GM21367 (cell line): ENCODE data around the gene CCT5.
A peak's percentile ranks its signal among the peaks of the same experiment; 100 is the strongest.
"Not testable (repeated sequence)": the region's sequence is repeated elsewhere in the genome, so short reads cannot be mapped to it uniquely, and the experiment has no call there.

ENCODE experiments used
- ATAC-seq: cut with Tn5 transposase; IDR thresholded peaks from one replicate; pipeline ENCODE4 v1.9.1; 2021; ENCODE audit not compliant: unreplicated experiment

Gene CCT5

GRCh38 chr5:10275460-10275859 lies 25.4 kb downstream of the CCT5 start:
- ATAC-seq = no peak

- ATAC-seq = no peak
These were observed 25.9 kb downstream of the CCT5 start for GRCh38 chr5:10275991-10276390.

GRCh38 chr5:10276691-10277090 lies 26.6 kb downstream of the CCT5 start:
- no peak for ATAC-seq

- ATAC-seq = no peak
These were observed 27.9 kb downstream of the CCT5 start for GRCh38 chr5:10277773-10278630.

GRCh38 chr5:10278658-10279279 lies 28.7 kb downstream of the CCT5 start:
- no peak for ATAC-seq

- no peak for ATAC-seq
These were observed 29.2 kb downstream of the CCT5 start for GRCh38 chr5:10279328-10279727.

- ATAC-seq = no peak
These were observed 30.0 kb downstream of the CCT5 start for GRCh38 chr5:10279925-10280720.

- ATAC-seq = peak; percentile 94
These were observed 34.0 kb downstream of the CCT5 start for GRCh38 chr5:10283927-10284635.

- ATAC-seq = not testable (repeated sequence)
These were observed 35.3 kb downstream of the CCT5 start for GRCh38 chr5:10285362-10285761.

- ATAC-seq = no peak
These were observed 36.2 kb downstream of the CCT5 start for GRCh38 chr5:10286162-10286861.

- ATAC-seq = no peak
These were observed 36.8 kb downstream of the CCT5 start for GRCh38 chr5:10286862-10287227.

- peak; percentile 46 for ATAC-seq
These were observed 38.6 kb downstream of the CCT5 start for GRCh38 chr5:10288592-10289219.

- ATAC-seq = no peak
These were observed 39.3 kb downstream of the CCT5 start for GRCh38 chr5:10289353-10289752.

- ATAC-seq = no peak
These were observed 39.9 kb downstream of the CCT5 start for GRCh38 chr5:10289991-10290390.

- no peak for ATAC-seq
These were observed 40.4 kb downstream of the CCT5 start for GRCh38 chr5:10290438-10290837.

GRCh38 chr5:10291692-10292339 lies 41.7 kb downstream of the CCT5 start:
- no peak for ATAC-seq

GRCh38 chr5:10293907-10294662 lies 44.0 kb downstream of the CCT5 start:
- no peak for ATAC-seq

GRCh38 chr5:10295619-10296326 lies 45.7 kb downstream of the CCT5 start:
- no peak for ATAC-seq
